Stimulated activated CD8-positive, alpha-beta memory T cell treated with anti-CD3 and anti-CD28 coated beads, Interleukin-15, amount 100 ng/mL, for 1 hour (primary cell): ENCODE results near the gene DSC3.
"Not testable (repeated sequence)": the region's sequence is repeated elsewhere in the genome, so short reads cannot be mapped to it uniquely, and the experiment has no call there.

Experiments used
- DNase-seq: peaks from one replicate; pipeline ENCODE4 v3.0.0-alpha.2; 2020; ENCODE audit warnings: low read depth

DSC3 gene

GRCh38 chr18:31041271-31042083 is 1.1 kb downstream of the DSC3 start:
- DNase-seq = no peak

- DNase-seq = no peak
Observed at GRCh38 chr18:31040686-31041270, 1.8 kb downstream of the DSC3 start.

- no peak for DNase-seq
Observed at GRCh38 chr18:31039426-31039825, 3.1 kb downstream of the DSC3 start.

- DNase-seq = not testable (repeated sequence)
Observed at GRCh38 chr18:31037686-31038085, 4.9 kb downstream of the DSC3 start.

GRCh38 chr18:31034541-31034940 is 8.0 kb downstream of the DSC3 start:
- no peak for DNase-seq

- no peak for DNase-seq
Observed at GRCh38 chr18:31030574-31031278, 11.8 kb downstream of the DSC3 start.

GRCh38 chr18:31015715-31016434 is 26.7 kb downstream of the DSC3 start:
- DNase-seq = no peak

- not testable (repeated sequence) for DNase-seq
Observed at GRCh38 chr18:31011455-31011854, 31.1 kb downstream of the DSC3 start.

- no peak for DNase-seq
Observed at GRCh38 chr18:31010601-31011000, 31.9 kb downstream of the DSC3 start.

GRCh38 chr18:30999887-31000628 is 42.5 kb downstream of the DSC3 start:
- no peak for DNase-seq

- DNase-seq = no peak
Observed at GRCh38 chr18:30999186-30999585, 43.4 kb downstream of the DSC3 start.

- no peak for DNase-seq
Observed at GRCh38 chr18:30997223-30997622, 45.3 kb downstream of the DSC3 start.

- no peak for DNase-seq
Observed at GRCh38 chr18:30992231-30992630, 50.3 kb downstream of the DSC3 start.

- DNase-seq = no peak
Observed at GRCh38 chr18:30991397-30991796, 51.1 kb downstream of the DSC3 start.

GRCh38 chr18:30989141-30989540 is 53.4 kb downstream of the DSC3 start:
- DNase-seq = no peak

GRCh38 chr18:30988440-30988839 is 54.1 kb downstream of the DSC3 start:
- no peak for DNase-seq

- DNase-seq = no peak
Observed at GRCh38 chr18:30987467-30988241, 54.9 kb downstream of the DSC3 start.

- no peak for DNase-seq
Observed at GRCh38 chr18:30985753-30986152, 56.8 kb downstream of the DSC3 start.

GRCh38 chr18:30982285-30982992 is 60.1 kb downstream of the DSC3 start:
- no peak for DNase-seq

GRCh38 chr18:30978091-30978490 is 64.5 kb downstream of the DSC3 start:
- DNase-seq = not testable (repeated sequence)
